CD4-positive, alpha-beta T cell treated with Interferon alpha-2 for 1 hour (primary cell): ENCODE data around the gene ZCCHC7.
"Not testable (repeated sequence)": the region's sequence is repeated elsewhere in the genome, so short reads cannot be mapped to it uniquely, and the experiment has no call there.

ENCODE experiments used
- DNase-seq, 2 donors: peaks; one replicate each; pipeline ENCODE4 v3.0.0-alpha.2; 2020 to 2022

The ZCCHC7 gene

DNA sequence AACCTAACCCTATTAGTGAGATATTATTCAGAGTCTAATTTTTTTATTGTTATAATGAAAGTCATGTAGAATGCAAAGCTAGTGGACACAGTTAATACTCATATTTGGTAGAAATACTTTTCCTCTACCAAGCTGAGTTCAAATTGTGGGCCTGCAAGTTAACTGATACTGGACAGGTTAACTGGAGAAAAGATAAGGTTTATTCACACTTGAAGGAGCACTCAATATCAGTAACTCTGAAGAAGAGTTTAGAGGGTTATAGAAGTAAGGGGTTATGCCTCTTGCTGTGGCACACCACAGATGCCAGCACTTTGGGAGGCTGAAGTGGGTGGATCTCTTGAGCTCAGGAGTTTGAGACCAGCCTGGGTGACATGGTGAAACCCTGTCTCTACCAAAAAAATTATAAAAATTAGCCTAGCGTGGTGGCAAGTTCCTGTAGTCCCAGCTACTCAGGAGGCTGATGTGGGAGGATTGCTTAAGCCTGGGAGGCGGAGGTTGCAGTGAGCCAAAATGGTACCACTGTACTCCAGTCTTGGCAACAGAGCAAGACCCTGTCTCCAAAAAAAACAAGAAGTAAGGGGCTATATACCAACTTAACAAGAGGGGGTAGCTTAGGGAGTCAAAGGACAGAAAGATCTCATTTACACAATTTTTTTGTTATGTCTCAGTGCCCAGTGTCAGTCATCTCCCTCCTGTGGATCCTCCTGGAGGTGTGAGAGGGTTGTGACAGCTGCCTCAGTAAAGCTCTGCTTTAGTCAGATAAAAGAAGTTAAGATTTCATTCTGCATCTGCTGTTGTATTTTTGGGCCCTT, 180.9 kb downstream of the ZCCHC7 start:
- DNase-seq, result no peak

DNA sequence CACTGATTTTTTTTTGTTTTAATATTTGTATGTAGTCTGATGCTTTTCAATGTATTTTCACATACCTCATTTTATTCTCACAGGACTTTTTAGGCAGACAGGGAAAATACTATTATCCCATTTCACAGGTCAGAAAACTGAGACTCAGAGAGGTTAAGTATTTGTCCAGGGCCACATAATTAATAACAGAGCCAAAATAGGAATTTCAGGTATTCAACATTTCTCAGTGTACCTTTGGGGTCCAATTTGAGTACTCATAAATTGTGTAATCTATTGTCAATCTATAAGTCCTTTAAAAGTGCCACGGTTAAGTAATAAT, 181.4 kb downstream of the ZCCHC7 start:
- no peak for DNase-seq

DNA sequence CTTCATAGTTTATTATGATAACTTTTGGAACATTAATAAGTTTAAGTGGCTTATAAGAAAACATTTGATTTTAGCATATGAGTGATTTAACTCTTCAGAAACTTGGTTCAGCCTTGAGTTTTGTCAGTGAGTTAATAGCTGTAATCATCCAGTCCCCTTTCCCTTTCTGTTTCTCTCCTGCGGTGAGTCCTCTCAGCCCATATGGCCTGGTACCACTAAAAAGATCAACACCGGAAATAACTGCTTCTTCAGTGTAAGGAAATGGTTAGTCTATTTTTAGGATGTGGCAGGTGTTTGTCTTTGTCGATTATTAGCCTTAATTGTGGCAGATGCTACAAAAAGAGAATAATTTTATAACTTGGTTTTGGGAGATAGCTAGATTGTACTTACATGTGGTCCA, 181.9 kb downstream of the ZCCHC7 start:
- DNase-seq, result peak; percentile 58 to 78

DNA sequence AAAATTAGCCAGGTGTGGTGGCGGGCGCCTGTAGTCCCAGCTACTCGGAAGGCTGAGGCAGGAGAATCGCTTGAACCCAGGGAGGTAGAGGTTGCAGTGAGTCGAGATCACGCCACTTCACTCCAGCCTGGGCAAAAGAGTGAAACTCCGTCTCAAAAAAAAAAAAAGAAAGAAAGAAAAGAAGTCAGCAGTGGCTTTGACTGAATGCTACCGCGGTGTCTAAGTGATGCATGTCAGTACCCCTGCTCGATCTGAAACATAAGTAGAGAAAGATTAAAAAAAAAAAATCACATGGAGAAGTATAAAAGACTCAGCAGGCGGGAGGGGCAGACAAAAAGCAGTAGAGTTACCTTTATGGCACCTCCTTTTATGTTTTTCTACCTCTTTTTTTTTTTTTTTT, 182.9 kb downstream of the ZCCHC7 start:
- not testable (repeated sequence) for DNase-seq

DNA sequence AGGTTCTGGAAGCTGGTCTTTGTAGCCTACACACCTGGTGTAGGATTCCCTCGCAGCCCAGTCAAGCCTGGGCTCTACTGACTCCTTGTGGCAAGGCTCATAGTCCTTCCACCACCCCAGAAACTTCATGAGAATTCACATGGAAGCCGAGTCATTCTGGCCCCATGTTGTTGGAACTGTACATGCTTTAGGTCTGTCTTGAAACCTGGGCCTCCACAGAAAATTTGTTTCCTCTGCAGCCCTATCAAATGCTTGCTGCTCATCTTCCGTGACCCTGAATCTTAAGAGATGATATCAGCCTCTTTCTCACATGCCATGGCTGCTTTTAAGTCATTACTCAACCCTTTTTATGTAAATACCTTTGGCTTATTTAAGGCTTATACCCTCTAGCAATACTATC, 188.8 kb downstream of the ZCCHC7 start:
- peak in 1 of 2 donors; percentile 33 for DNase-seq

DNA sequence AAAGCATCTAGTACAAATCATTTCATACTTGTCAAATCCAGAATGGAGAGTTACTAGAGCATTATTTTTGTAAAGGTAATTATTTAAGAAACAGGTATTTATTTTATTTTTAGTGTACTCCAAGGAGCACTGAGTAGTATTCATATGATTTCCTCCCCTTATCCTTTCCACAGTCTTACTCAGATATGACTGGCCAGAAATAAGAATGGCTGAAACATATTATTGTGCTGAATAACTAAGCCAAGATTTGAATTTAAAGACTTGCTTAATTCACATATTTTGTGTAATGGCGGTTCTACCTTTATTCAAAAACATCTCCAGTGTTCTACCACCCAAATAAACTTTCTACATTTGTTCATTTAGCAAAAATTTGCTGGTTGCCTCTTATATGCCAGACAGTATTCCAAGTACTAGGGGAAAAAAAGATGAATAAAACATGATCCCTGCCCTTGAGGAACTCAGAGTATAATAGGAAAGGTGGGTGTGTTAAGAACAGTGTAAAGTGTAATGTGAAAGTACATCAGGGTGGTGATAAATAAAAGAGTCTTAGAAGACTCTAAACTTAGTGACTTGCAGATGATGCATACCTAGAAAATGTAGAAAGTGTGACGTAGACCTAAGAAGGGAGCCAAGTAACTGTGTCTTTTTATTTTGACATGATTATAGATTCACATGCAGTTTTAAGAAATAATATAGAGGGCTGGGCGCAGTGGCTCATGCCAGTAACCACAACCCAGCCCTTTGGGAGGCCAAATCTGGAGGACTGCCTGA, 191.7 kb downstream of the ZCCHC7 start:
- no peak for DNase-seq

DNA sequence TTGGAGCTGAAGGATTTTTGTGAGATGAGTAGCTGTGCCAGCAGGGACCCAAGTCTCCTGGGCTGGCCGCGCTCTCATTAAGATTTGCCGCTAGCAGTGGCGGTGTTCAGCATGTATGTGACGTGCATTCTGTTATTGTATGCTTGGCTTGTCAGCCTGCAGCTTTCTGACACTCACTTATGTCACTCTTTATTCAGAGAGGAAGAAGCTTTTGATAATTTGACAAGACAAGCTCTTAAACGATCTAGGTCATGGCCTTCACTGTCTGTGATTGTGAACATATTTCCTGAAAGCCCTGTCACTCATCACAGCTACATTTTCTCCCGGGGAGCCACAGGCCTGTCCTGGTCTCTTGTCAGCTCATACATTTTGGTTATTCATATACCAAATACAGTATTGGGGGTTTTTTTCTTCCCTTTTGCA, 203.9 kb downstream of the ZCCHC7 start:
- DNase-seq, result peak in 1 of 2 donors; percentile 63

DNA sequence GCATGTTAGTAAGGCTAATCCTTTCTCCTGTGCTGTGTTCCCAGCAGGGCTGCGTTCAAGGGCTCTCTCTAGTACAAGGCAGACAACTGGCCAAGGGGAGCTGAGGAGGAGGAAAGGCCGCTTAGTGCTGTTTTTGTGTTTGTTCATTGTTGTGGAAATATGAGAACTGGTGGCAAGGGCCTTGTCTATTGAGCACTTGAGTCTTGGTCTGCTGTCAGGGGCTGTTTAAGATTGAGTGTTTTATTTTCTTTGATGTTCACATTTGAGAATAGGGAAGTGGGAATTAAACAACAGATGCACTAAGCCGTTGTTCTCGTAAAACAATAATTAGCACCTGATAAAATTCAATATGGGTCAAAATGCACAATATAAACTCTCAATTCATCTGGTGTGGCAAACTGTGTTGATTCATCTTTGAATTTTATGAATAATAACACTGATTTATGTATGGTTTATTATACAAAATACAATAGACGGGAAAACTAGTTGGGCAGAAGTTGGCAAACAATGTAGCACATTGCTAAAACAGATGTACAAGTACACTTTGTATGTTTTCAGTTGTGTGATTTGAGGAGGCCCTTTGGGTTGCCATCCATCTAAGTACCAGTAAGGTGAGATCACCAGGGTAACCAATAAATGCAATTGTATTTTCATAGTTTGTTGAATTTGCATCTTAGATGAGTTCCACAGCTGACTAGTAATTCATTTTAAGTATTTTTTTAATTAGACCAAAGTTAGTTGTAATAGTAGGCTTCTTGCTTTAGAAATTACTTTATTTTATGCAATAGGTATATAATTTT, 204.5 kb downstream of the ZCCHC7 start:
- DNase-seq, result no peak

DNA sequence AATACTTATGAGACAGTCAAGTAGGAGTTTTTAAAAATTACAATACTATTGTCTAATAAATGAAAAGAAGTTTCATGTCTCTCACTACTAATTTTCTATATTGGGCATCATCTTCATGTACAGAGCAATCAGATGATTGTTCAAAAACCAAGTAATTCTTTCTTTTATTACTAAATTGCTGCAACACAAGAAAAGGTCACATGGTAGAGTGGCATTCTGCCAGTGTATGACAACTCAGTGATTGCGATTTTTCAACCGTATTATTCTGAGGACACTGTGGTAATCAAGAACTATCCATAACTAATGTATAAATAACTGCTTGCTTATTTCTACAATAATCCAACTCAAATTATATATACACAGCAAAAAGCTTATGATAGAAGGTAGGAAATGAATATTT, 205.4 kb downstream of the ZCCHC7 start:
- no peak for DNase-seq

DNA sequence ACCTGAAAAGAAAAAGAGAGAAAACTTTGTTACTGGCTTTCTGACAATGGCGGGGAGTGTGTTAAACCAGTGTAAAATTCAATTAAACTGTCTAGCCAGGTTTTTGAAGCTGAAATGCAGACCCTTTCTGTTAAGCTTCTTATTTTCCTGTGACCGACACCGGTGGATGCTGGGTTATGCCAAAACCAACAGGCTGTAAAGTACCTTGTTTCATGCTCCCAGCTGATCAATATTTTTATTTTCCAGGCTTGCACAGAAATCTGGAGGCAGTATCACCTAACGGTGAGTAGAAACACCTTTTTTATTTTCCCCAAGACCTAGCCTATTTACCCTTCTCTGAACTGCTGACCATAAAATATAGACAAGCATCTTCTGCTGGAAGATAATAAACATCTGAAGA, 207.2 kb downstream of the ZCCHC7 start:
- DNase-seq, result no peak

DNA sequence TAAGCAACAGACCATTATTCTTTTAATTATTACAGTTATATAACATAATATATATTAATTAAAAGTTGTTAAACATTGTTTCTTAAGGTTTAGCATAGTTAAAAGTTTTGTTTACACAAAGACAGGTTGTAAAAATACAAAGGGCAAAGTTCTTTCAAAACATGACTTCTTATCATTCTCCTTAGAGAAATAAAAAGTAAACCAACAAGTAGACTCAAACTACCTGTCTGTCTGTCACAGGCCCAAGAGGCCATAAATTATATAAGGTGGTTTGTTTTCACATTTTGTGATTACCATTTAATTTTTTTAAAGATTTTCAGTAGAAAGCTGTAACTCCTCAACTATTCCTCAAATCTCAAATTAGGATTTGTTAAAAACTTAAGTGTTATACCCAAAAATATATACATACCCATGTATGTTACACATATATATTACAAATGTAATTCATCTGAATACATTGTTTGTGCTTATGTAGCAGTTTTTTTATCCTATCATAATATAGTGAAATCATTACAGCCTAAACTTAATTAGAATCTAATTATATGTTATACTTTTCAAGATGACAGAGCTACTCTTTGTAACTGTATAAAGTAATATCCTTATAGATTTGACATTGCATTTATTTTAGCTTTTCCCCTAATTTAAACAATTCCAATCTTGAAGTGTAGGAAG, 208.3 kb downstream of the ZCCHC7 start:
- DNase-seq, result no peak

DNA sequence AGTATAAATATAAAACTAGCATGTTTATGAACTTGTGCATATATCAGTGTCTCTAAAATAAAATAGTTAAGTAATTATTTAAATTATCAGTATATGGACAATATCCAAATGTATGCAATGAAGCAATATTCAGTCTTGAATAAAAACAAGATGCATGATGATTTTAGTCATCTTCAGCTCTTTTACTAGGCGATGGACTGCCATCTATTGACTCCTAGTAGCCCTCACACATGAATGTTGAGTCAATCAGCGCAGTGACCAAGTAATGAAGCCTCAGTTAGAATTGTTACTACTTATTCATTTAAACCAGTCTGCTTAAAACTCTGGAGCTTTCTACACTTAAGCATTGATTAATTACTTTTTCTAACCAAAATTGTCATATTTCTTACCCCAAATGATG, 209.2 kb downstream of the ZCCHC7 start:
- peak in 1 of 2 donors; percentile 46 for DNase-seq

DNA sequence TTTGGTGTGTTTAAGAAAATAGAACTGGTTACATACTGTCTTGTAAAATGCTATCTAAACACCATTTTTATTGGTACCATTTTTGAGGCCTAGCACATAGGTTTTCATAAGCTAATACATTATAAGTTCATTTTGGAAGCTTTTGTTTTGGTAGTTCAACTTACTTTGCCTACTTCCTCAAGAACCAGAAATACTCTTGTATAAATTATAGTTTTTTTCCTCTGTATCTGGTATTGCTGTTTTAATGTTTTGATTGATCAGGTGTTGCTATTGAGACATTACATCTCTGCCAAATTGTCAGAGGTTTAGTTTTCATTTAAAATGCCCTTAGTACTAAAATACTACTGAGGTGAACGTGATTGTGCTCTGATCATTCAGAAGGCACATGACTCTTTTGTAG, 211.5 kb downstream of the ZCCHC7 start:
- DNase-seq, result no peak

DNA sequence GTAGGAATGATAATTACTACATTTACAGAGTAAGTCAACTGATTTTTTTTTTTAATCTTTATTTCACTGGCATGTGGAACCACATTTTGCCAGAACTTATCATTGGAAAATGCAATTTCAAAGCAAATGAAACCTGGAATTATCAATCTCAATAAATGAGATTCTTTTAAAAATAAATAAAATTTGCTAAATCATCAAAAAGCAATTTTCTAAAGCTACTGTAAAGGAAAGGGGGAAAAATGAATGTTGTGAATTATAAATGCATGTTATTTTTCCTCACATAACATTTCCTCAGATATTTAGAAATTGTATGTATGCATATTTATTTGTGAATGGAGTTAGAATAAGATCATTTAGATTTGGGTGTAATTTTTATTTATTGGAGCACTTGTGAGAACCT, 212.2 kb downstream of the ZCCHC7 start:
- no peak for DNase-seq

DNA sequence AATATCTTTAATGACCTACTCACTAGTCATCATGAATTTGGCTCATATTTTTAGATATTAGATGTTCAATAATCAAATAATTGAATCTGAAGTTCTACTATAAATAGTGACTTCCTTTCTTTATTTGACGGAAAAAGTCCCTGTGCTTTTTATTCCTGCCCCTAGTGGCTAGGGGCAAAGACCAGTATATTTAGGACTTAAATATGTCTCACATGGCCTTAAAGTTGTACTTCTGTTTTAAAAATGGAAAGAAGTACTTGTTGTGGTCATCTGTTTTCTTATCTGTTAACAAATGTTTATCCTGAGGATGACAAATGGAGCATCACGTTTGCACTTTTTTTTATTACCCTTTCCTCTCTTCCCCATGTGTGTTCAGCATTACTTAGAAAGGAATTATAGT, 212.9 kb downstream of the ZCCHC7 start:
- DNase-seq, result no peak

DNA sequence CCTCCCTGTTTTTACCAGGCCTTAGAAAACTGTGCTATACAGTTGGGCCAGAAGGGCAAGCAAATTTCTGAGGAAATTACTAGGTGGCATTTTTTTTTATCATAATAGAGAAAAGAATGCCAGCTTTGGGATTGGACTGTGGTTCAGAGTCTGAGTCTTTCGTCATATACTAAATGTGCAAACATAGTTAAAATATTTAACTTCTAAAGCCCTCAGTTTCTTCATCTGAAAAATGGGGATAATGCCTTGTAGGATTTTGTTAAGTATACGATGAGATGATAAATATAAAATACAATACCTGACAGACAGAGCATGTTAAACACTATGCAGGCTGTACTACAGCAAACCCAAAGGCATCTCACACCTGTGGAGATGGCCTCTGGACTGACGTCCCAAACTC, 214.9 kb downstream of the ZCCHC7 start:
- no peak for DNase-seq

DNA sequence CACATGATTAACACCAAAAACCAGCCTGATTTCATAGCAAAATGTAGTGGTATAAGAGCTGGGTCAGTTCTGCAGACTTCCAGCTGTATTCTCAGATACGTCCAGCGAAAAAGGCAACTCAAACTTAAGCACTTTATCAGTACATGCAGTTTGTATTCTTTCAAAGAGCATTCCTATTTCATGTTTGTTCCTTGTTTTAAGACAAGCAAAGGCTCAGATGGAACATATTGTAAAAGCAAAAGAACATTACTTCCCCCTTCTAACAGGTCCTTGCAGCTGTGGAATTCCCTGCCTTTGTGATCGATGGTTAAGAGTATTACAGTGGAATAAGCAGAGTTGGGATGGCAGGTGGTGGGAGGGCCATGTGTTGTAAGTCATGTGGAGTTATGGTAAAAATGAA, 215.8 kb downstream of the ZCCHC7 start:
- DNase-seq, result no peak

DNA sequence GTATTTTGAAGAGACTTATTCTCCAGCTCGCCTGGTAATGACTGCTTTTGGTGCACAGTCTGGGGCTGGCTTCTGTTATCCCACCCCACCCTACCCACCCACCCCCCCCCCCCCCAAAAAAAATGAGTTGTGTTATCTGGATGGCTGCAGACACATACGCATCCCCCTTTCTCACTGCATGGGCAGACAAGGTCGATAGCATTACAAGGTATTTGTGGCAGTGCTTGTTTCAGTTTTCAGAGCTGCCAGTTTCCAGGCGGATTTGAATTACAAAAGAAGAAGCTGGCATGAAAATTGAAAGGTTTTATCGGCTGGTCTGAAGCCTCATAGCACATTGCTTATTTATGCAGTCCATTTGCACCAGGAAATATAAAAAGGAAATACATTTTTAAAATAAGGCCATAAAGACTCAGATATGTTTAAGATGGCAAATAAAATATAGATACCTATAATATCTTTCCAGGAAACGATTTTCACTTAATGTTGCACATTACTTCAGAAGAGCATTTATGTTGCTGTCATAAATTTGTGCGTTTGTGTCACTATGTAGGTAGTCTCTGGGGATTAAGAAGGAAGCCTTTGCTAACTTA, 217.0 kb downstream of the ZCCHC7 start:
- no peak for DNase-seq

DNA sequence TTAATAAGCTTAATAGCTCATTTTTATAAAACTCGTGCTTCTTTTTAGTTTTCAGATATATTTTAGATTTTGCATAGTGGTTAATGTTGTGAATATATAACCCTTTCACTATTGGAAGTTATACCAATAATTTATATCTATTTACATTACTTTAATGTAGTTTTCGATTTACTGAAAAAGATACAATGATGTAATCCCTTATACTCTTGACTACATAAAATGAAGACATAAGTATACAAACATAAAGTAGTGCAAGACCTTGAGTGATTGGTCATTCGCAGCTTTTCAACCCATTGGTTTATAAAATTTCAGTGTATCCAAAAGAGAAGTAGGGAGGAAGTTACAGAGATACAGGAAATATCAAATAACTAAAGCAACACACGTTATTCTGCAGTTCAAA, 217.8 kb downstream of the ZCCHC7 start:
- DNase-seq, result no peak

DNA sequence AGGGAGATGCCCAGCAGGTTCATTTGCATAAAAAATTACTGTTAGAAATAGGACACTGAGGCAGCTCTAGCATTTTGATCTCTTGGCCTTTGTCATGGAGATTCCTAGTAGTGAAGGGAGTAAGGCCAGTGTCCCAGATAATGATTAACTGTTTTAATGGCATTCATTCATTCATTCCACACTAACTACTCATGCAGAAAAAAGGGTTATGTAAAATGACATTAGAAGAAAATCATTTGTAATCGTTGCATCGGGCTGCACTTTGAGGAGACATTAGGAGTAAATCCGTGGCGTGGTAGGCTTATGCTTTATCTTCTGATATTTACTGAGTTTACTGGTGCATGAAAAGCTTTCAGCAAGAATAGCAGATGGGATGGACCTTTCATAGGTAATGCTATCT, 219.5 kb downstream of the ZCCHC7 start:
- no peak for DNase-seq

DNA sequence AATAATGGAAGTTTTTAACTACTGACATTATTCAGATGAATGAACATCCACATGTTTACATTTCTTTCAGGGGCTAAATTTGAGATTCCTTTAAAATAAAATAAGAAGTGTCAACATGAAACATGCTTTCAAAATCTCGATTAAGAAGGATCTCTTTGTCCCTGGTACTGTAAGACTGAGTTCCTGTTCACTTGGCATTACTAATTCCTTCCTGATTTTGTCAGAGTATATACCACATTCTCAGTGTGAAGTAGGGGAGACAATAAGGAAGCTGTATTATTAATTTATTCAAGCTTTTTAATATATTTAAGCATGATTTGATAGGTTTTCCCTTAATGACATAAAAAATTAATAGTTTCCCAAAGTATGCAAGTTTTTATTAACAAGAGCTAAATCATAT, 220.6 kb downstream of the ZCCHC7 start:
- no peak for DNase-seq

DNA sequence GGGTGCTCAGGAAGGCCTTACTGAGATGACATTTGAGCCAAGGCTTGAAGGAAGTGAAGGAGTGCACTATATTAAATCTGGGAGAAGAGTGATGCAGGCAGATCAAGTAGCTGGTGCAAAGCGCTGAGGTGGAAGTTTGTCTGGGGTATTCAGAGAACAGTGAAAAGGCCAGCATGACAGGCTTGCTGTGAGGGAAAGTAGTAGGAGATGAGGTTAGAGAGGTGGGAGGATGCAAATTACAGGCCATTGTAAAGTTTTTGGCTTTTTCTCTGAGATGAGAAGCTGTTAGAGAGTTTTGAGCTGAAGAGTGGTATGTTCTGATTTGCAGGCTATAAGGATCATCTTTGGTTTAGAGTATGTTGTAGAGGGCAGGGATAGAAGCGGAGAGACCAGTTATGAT, 221.3 kb downstream of the ZCCHC7 start:
- DNase-seq, result no peak

DNA sequence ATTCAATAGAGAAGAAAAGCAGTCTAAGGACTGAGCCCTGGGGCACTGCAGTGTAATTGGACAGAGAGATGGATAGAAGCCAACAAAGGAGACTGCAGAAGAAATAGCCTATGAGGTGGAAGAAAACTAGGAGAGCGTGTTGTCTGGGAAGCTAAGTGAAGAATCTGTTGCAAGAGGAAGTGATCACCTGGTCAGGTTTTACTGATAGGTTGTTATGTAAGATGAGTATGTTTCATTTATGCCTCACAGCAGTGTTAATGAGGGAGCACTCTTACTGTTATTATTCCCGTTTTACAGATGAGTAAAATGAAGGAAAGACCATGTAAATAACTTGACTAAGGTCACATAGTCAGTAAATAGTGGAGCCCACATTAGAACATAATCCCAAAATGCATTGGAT, 222.1 kb downstream of the ZCCHC7 start:
- no peak for DNase-seq
